H4 (cell line): ENCODE results near the gene OPN4. TPM values are rescaled to one million over a fixed set of nuclear protein-coding genes. Genes with fewer than 3 reads are reported as not detected.

ENCODE experiments used
- DNase-seq: peaks from one replicate; pipeline ENCODE4 v3.0.0-alpha.2; 2015; ENCODE audit warnings: low spot score
- total RNA-seq: library from RNA; depleted of rRNA; stranded (reverse); fragments of >200 nt; shearing (Covaris generic); gene quantifications from 2 replicates; pipeline ENCODE4 v1.2.3, GENCODE V29; 2014

Gene OPN4
- total RNA-seq, 1 experiment from 2014 or later, result 0.02 TPM

GRCh38 chr10:86699991-86700840 is 45.9 kb downstream of the OPN4 start:
- DNase-seq, result no peak

DNA sequence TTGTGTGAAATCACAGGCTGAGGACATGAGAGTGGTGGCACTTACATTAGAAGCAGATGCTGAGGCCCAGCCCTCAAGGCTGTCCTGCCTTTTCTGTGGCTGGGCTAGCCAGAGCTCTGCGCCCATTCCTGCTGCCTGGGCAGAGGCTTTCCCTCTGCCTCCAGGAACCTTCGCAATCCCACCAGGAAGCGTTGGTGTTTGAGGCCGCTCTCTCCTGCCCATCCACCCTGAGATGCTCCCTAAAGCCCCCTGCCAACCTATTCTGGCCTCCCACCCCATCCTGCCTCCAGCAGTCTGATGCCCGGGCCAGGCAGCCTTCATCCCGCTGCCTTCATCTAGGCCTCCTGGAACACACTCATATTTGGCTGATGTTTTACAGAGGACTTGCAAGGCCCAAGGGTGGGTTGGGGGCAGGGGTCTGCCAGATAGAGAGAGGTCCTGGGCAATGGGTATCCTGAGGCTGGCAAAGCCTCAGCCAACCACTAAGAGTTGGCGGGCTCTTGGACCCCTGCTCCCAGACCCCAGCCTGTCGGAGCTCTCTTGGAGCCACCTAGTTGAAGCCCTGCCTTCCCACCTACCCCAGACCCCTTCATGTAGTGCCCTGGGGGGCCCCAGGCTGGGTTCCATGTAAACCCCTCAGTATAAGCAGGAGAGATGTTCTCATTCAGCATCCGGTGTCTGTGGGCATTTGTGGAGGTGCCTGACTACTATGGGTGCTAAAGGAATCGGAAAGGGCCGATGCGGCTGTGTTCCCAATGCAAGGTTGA is 46.7 kb downstream of the OPN4 start:
- no peak for DNase-seq

DNA sequence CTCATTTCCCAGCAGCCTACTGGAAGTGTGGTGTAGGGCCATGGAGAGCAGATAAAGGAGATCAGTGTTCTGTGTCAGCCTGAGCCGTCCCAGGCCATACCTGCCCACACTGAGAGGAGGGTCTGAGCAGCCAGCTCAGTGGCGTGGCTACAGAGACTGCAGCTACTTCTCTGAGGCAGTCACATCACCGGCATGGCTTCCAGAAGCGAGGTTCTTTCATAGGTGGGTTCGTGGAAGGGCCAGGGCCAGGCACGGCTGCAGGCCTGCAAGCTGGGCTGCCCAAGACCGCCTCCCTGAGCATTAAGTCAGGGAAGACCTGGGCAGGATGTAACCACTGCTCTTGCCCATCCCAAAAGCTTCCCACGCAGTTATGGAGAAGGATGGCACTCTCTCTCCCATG is 48.8 kb downstream of the OPN4 start:
- no peak for DNase-seq

DNA sequence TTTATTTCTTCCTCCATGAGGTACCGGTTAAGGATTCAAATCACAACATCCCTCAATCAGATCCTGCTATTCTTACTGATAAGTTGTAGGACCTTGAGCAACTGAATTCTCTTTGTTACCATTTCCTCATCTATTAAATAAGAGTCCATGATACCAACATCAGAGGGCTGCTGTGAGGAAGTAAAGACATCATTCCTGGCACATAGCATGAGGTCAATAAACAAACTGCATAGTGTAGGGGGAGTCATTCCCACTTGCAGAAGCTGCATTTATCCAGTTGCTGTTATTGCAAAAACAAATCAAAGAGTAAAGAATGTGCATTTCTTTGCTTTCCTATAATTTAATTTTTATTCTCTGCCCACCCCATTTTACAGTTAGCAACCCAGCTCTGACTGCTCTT is 50.8 kb downstream of the OPN4 start:
- DNase-seq, result no peak

DNA sequence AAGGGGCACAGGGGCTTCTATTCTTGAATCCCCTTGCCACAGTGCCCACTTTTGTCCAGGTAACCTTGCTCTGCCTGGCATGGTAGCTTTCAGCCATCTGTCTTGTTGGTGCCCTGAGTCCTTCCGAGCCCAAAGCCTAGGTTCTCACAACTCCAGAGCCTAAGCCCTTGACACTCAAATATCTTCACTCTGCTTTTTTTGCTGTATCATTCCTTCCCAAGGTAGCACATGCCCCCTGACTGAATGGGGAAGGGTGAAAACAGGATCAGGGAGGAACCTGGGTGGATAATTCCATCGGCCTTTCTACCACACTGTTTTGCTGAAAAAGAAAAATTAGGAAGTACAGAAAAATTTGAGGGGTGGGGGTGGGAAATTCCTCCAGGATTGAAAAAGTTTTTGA is 51.6 kb downstream of the OPN4 start:
- no peak for DNase-seq

DNA sequence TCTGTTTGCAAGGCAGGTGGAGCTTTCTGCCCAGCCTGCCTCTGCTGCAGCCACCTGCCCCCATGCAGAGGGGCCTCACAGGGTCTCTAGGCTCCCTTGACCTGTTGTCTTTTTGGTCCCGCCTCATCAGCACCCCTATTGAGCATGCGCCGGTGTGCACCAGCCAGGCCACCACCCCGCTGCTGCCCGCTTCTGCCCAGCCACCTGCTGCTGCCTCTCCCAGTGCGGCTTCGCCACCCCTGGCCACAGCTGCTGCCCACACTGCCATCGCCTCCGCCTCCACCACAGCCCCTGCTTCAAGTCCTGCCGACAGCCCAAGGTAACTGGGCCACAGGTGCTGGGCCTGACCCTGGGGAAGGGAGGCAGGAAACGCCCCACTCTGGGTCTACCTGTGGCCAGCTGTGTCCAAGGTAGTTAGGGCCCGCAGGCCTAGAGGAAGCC is 52.1 kb downstream of the OPN4 start:
- no peak for DNase-seq

- DNase-seq, result no peak
These were observed 52.6 kb downstream of the OPN4 start for GRCh38 chr10:86706977-86707376.

GRCh38 chr10:86707505-86707904 is 53.2 kb downstream of the OPN4 start:
- DNase-seq, result no peak

DNA sequence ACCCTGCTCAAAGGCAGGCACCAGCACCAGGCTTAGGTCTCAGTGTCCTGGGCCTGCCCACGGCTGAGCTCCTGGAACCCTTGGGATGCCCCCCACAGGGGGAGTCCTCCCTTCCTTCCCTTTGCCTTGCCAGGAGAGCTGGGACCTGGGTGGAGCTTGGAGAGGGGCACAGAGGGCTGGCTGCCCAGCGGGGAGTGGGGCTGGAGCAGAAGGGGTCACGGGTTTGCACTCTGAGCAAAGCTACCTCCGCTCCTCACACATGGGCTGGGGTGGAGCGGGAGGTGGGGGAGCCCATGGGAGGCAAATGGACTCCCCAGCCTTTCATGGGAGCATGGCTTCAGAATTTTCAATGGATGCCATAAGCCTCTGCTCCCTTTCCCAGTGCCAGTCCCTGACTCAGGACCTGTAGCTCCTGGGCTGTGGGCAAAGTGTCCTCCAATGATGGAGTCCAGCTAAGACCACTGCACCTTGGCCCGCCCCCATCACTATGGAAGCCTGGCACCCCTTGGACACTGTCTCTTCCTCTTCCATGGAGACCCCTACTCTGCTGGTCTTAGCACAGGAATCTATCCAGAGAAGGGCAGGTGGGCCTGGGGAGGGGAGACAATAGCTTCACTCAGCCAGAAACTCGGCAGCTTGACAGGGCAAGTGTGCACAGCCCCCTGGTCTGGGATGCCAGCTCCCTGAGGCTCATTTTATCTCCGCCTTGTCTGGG is 53.9 kb downstream of the OPN4 start:
- no peak for DNase-seq

- DNase-seq, result no peak
These were observed 54.5 kb downstream of the OPN4 start for GRCh38 chr10:86708783-86709380.

- no peak for DNase-seq
These were observed 55.2 kb downstream of the OPN4 start for GRCh38 chr10:86709396-86710185.

- DNase-seq, result peak; percentile 74
These were observed 56.7 kb downstream of the OPN4 start for GRCh38 chr10:86710987-86711512.

DNA sequence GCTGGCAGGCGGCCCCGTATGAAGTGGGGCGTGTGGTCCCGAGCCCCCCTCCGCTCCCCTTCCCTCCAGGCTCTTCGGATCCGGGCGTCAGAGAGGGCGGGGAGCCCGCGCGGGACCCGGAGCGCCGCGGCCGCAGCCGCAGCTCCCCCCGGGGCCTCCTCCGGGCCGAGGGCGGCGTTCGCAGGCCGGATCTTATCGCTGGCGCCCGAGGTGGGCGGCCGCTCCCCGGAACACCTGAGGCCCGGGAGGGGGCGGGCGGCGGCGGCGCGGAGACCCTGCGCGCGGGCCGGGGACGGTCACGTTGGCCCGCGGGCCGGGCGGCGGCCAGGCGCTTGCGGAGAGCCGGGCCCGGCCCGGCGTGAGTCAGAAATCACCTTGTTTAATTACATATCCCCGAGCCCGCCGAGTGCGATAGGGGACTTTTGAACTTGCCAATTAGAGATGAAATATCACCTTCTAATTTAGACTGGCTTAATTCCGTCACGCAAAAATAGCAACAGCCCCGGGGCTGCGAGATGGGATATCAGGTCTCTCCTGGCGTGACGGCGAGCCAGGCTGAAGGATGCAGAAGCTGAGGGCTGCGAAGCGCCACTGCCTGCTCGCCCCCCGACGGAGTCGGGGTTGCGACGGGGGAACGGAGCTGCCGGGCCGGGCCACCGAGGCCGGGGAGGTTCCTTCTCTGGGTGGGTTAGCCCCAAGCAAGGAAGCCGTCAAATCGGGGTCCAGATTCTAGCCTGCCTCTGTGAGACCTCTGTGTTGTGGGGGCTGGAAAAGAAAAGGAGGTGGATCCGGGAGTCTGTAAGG is 57.4 kb downstream of the OPN4 start:
- no peak for DNase-seq

DNA sequence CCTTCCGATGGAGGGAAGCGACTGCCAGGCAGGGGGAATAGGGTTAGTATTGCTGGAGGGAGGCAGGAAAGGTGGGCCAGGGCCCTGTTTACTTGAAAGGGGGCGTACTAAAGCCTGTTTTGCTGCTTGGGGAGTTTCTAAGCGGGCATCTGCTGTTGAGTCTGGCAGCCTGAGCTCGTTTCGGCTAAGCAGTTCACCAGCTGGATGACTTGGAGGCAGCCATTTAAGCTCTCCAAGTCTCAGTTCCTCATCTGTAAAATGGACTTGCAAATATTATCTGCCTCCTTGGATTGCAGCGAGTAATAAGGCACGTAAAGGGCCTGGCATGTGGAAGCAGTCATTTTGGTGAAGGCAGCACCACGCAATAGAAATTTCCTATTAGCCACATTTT is 58.0 kb downstream of the OPN4 start:
- DNase-seq, result no peak

GRCh38 chr10:86715156-86715795 is 60.9 kb downstream of the OPN4 start:
- DNase-seq, result no peak

DNA sequence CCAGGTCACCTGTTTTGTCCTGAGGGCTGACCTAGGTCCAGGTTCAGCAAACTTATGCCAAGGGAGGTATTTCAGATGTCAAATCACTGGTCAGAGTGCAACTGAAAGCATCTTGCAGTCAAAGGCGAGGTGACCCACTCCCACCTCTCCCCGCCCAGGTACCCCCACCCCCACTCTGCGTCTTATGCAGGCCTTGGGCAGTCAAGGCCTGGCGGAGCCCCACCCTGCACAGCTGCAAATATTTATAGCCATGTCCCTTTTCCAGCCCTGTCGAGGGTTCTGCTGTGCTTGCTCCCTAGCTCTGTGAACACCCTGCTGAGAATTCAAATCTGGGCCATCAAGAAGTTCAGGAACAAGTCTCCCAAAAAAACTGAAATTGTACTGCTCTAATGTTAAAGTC is 61.5 kb downstream of the OPN4 start:
- DNase-seq, result no peak
